RCC 7860 (cell line): ENCODE measurements around the gene ELF5.

Experiments
- DNase-seq: peaks from one replicate; pipeline ENCODE4 v3.0.0-alpha.2; 2015; ENCODE audit warnings: low spot score
- FAIRE-seq: peaks from 2 replicates; lab custom pipeline; 2012; peaks lifted over from hg19 to GRCh38; lab: Jason Lieb, UNC

ELF5 gene

DNA sequence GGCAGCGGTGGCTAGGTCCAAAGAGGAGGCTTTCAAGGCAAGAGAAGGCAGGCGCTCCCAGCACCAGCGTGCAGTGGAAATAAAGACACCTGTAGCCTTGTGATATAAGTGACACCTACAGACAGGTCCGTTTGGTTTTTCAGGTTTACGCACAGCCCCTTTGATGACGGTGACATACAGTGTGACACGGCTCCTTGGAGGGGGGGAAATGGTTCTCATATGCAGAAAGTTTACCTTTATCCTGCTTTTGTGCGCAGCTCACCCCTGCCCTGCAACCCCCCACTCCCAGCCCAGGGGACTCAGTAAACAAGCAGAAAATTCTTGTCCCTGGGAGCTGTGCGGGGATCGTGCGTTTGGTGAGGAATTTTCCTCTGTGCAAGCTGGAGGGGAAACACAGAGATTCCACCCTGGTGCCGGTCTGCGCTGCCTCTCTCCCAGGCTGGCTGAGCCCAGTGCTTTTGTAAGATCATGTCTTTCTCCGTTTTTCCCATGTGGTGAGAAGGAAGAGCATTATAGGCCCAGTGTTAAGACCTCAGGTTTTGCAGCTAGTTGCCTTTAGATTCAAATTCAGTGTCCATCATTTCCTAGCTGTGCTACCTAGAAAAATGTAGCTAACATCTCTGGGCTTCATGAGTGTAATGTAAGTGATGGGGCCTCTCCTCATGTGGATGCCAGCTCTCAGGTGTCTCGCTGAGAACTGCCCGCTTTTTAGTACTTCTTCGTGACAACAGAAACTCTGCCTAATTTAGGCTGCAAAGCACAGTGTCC lies at the start of gene ELF5:
Gene ELF5, minus strand, starts transcription at position 113 of the 768 bp plus-strand sequence. CDS start 8,045 bp downstream, outside the sequence.
- no peak for FAIRE-seq

DNA sequence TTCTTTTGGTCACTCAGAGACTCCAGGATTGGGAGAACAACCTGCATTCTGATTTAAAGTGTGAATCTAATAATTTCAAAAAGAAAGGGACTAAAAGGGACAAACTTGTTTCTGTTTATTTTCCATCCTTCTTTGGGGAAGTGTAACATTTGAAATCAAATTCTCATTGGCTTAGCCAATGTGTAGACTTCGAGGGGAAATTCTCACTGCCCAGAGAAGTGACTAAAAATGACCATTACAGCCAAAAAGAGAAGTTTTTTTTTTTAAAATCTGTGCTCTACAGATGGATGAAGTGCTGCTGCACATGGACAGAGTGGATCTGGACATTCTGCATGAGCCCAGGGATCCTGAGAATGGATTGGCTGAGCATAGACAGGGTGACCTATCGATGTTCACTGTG lies 49.4 kb upstream of the ELF5 start:
- DNase-seq: no peak
- no peak for FAIRE-seq

More for the DNA sequence above, at the start of gene ELF5:
- no peak for DNase-seq

DNA sequence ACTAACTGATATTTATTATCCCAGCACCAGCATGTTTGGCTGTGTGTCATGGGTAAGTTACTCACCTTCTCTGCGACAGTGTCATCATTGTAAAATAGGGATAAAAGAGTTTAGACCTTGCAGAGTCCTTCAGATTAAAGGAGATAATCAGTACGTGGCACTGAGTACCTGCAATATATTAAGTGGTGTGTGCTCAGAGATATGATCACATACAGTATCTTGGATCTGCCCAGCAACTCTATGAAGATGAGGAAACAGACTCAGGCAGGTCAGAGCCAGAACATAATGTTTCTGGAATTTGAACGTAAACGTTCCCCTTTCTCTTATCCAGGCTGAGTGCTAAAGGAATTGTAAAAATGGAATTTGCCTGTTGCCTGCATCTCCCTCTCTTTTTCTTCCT lies 46.9 kb upstream of the ELF5 start:
- FAIRE-seq: no peak
- DNase-seq: no peak

DNA sequence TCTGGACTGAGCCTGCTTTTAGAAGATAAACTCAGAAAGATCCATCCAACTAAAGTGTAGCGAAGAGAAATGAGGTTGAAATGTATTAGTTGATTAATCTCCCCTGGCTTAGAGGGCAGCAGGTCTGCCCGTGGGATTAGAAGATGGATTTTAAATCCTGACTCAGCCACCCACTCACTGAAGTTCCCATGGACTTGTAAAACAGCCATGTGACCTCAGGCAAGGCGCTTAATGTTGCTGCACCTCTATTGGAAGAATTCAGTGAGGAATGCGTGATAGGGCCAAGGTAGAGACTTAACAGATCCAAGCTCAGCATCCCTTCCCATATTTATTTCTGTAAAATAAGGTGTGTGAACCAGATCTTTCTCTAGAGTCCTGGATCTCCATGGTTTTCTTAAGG lies 45.1 kb upstream of the ELF5 start:
- no peak for FAIRE-seq
- no peak for DNase-seq

DNA sequence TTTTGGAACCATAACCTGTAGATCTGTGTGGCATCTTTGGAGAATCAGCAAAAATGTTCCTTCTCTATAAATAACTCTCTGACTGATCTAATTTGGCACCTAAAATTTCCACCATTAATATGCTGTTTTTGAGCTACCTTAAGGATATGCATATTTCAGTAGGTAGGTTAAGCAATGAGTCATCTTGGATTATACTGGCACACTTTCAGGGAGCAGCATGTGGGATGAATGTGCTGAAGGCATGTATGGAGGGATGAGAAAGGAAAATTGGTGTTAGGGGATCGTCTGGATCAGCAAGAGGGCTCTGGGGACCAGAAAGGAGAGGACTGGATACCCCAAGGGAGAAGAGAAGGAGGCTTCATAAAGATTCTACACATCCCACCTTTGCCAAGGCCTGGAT lies 44.6 kb upstream of the ELF5 start:
- FAIRE-seq (no peak), DNase-seq (no peak)

DNA sequence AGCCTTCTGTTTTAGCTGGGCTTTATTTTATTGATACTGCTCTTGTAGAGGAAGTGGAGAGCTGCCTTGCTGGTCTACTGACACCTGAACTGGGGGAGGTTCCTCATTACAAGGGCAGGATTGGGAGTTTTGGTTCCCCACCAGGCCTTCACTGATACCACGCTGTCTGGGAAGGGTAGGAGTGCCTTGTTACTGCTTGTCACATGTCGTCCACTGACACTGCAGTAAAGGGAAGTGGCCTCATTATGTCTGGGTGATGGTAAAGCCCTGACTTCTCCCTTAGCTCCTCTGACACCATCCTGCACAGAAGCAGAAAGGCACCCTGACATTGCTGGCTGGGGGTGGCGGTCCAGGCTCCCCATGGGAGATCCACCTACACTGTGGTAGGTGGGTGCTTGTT lies 38.7 kb upstream of the ELF5 start:
- FAIRE-seq (no peak), DNase-seq (no peak)

DNA sequence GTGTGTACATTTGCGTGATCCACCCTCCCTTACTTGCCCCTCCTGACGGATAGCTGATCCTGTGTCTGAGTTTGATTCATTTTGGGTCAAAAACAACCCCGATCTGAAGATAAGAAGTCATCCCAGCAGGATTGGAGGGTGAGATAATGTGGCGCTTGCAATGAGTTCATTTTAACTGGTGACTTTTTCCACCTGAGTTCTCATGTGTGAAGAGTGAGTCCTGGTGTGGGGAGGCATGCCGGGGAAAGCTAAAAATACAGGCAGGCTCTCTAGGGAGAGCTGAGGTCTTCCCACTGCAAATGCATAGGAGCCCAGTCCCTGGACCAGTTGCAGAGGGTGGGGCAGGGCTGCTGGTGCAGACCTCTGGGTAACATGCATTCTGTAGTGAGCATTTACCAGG lies 35.7 kb upstream of the ELF5 start:
- DNase-seq (peak; percentile 4), FAIRE-seq (peak; percentile 11)

DNA sequence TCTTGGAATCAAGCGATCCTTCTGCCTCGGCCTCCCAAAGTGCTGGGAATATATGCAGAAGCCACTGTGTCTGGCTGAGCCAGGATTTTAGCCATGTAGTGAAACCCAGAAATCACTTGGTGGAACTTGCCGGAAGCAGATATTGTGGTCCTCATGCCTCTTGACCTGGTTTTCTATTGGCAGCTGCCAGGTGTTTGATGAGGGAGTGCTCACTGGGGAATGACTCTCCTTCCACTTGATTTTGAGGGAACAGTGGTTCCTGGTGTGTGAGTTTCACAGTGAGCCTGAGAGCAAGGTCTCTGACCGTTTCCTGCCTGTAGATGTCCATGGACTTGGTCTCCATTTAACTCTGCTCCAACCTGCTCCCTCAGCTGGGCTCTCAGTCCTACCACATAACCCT lies 34.7 kb upstream of the ELF5 start:
- no peak for FAIRE-seq

DNA sequence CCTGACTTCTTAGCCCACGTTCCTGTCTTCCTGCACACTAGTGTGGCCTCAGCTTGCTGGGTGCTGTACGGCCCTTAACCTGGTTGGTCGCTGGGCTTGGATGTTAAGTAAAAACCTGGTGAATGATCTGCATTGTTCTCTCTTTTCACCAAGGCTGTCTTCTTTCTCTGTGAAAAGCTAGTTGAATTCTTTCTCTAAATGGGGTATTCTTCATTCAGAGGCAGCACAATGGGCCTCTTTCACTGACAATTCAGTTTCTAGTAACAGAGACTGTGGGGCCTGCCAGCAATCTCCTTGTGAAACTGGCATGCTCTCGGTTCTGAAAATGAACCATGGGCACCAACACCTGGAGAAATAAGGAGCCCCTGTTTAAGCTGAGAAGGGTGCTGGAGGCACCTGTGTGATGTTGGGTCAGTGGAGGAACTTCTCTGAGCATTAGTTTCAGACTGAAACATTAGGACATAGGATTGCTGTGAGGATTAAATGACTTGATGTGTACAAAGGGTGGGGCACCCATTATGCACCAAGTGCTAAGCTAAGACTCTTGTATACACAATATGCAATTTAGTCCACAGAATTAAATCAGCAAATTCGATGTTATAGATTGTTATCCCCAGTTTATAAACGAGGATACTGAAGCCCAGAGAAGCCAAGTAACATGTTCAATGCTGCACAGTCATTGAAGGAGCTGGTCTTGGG lies 33.1 kb upstream of the ELF5 start:
- FAIRE-seq: no peak
- DNase-seq: no peak

More for the DNA sequence above, 34.7 kb upstream of the ELF5 start:
- DNase-seq: no peak

DNA sequence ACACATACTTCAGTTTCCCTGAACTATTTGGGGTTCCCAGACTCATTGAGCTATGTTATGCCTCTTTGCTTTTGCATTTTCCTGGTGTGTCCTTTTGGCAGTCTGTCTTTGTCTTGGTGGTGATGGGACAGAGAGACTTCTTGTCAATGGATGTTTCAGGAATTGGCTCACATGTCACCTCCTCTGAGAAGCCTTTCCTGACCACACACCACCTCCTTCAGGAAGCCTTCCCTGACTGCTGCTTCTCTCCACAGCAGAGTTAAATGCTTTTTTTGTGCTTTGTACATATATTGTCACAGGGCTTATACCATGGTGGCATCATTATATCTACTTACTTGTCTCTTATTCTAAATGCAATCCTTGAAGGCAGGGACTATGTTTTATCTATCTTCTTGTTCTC lies 28.5 kb upstream of the ELF5 start:
- DNase-seq: no peak
- no peak for FAIRE-seq

DNA sequence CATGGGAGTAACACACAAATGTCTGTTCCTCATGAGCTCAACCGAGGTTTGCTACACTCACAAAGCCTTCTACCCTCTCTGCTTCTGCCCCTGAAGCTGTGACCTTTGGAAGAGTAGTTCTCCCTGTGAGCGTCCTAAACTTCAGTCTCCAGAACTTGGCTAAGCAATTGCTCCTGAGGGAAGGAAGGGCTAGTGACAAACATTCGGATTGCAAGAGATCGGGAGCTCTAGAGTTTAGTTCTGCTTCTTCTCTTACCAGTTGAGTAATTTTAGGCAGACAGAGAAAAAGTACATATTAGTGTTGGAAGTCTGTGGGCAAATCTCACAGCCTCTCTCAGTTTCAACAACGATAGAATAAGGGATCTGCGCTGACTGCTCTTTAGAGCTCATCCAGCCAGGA lies 27.3 kb upstream of the ELF5 start:
- FAIRE-seq (no peak), DNase-seq (no peak)

DNA sequence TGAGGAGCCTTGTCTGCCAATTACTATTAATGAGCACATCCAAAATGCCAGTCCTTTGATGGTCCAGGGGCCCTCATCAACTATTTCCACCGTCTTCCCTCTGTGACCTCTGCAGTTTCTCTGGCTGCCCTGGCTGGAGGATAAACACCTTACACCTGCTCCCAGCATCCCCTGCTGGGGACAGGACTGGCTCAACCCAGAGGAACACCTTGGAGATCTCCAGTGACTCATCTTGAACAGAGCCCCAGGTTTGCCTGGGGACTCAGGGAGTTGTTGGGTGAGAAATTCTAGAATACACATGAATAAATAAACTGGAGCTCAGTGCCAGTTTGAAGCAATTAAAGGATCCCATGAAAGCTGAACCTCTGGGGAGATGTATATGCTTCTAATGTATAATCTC lies 24.0 kb upstream of the ELF5 start:
- DNase-seq (no peak), FAIRE-seq (no peak)

DNA sequence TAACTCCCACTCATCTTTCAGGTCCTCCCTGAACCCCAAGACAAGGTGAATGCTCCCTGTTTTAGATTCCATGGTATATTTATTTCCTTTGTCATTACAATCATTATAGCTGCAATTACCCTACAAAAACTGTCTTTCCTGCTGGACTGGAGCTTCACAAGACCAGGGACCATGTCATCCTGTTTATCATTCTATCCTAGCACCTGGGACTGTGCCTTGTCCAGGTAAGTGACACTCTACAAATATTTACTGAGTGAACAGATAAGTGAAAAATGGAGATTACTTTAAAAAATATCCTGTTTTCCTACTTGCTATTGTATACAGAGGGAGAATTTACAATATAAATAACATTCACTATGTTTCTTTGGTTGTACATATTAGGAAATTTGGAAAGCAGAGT lies 22.5 kb upstream of the ELF5 start:
- no peak for FAIRE-seq
- DNase-seq: no peak

DNA sequence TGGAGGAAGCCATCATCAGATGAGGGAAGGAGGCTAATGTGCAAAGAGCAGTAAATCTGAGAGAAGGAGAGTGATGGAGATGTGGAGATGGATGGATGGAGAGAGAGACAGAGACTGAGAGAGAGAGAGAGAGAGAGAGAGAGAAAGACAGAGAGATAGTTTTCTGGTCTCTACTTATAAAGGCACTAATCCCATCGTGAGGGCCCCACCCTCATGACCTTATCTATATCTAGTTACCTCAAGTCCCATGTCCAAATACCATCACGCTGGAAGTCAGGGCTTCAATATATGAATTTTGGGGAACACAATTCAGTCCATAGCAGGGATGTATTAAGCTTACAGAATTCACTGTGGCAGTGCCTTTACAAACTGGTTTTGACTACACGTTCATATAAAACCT lies 21.2 kb upstream of the ELF5 start:
- DNase-seq: no peak
- no peak for FAIRE-seq

DNA sequence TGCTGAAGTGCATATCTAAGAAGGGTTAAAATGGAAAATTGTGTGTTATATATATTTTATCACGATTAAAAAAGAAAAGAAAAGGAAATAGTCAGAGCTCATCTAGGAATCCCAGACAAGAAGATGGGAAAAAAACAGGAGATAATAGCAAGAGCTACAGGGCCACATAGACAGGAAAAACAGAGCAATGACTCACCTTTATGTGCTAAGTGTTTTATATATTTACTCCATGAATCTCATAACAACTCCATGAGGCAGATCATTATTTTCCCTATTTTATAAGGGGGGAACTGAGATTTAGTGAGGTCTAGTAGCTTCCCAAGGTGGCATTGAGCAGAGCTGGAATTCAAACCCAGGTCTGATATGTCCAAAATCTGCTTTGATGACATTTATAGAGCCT lies 18.1 kb upstream of the ELF5 start:
- DNase-seq: no peak
- no peak for FAIRE-seq

DNA sequence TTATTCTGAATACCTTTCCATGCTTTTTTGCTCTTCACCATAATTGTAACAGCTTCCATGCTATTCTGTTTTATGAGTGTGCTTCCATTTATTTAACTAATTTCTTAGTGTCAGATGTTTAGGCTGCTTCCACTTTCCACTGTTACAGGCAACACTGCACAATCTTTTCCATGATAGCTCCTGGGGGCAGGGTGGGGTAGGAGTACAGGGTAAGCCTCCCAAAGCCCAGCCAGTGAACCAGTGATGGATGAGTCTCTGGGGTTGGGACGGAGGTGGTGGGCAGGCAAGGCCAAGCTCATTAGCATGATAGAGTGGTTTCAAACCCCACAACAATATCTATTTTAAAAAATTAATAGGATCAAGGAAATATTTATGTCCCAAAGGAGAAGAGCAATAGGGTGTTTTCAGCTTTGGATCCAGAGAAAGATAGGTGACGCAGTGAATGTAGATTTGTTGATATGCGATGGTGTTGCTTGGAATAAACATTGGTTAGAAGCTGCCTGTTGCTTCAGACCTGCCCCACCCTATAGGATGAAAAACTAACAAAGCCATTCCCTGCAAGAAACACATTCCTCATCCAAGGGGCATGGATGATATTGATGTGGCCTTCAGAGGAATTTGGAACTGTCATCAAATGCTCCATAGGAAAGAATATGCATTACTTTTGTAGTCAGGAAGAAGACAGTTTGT lies 17.1 kb upstream of the ELF5 start:
- FAIRE-seq (no peak), DNase-seq (no peak)

DNA sequence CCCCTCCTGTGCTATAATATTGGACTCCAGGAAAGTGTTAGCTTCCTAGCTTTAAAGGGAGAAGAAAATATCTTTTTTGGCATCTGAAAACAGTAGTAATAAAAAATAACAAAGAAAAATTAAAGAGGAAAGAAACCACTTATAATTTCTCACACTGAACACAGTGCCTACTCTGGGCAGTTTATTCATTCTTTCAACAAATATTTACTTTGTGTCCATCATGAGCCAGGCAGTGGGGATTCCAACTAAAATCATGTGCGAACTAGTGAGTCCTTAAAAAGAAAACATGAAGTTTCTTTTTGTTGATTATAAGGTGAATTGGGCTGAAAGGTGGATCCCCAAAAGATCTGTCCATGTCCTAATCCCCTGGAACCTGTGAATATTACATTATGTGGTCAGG lies 16.0 kb upstream of the ELF5 start:
- DNase-seq: no peak
- FAIRE-seq: no peak

DNA sequence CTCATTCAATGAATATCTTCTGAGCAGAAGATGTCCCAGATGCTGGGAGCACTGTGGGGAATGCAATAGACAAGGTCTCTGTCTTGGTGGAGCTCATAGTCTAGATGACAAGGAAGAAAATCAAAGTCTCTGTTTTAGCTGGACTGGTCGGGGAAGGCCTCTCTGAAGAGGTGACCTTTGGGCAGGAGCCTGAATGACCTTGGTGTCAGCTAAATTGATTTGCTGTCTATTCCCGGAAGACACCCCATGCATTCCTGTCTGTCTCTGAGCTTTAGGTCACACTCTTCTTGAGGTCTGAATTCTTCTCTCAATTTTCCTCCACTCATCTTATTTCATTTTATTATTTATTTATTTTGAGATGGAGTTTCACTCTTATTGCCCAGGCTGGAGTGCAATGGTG lies 14.5 kb upstream of the ELF5 start:
- FAIRE-seq (no peak), DNase-seq (no peak)

DNA sequence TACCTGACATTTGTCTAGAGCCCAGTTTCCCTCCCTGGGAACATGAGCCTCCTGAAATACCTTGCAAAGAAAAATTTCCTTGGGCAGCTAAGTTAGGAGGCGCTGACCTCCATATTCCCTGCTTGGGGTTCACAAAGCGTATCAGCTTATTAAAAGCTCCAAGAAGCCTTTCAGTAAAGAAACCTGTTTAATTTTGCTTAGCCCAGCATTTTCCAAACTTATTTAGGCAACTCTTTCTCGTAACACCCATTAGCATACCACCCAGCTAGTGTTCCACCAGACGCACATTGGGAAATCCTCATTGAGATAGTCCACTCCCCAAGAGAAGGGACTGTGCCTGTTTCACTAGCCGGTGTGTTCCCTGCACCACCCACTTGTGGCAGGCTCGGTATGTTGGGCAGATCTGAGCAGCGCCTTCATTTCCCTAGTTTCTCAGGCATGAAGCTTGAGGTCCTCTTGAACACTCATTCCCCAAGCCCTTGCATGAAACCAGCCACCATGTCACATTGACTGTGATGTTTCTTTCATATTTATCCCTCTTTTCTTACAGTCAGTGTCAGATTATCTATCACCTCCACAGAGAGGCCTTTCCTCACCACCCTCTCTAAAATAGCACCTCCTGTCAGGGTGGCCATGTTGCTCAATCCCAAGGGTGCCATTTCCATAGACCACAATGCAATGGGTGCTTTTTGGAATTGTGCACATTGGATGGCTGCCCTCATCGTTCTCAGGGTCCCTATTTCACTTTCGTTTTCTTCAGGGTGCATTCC lies 12.5 kb upstream of the ELF5 start:
- DNase-seq (no peak), FAIRE-seq (no peak)

DNA sequence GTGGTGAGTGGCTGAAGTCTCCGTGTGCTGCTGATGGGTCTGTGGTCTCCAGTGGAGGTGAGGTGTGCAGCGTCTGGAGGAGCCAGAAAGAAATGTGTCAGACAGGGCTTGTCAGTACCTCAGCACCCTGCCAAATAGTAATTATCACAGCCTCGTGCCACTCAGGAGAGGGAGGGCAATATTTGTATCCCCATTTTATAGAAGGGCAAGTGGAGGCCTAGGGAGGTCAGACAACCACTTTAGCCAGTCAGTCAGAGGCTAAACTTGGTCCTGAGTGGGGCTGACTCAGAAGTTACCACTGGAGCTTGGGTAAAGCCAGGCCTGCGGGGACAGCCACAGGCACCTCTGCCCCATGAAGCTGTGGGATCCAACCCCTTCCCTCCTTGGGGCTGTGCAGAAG lies 11.5 kb upstream of the ELF5 start:
- DNase-seq (no peak), FAIRE-seq (no peak)

DNA sequence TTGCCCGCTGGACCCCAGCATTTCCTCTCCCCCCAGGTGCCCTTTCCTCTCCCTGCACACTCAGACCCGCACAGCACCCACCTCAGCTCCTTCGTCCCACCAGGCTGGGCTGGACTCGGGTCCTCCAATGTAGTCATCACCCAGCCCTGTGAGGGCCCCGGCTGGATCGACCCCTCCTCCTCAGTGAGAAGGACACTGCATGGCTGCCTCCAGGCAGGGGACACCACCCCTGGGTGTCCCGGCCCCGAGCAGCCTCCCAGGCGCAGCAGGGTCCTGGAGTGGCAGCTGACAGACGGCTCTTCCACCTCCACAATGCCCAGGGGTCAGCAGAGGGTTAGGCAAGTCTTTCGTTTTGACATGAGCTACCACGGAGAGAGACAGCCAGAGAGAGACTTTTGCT lies 11.1 kb upstream of the ELF5 start:
- FAIRE-seq: no peak
- DNase-seq: no peak
